ENCODE measurements around the gene MARCO.

DNA sequence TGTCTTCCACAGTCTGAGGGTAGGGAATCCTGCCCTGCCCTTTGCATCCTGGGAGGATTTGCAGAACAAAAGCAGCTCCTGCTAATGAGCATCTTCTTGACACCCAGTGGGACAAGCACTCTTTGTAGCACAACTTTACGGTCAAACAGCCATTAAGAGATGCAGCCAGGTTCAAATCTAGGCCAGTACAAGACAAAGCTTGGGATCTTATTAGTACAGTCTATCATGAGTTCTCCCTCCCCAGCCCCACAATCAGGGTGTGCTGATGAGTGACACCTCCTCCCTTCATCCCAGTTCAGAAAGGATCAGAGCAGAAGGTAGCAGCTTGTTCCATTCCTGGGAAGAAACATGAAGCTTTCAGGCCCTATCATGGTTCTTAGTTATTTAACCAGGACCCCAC is 41.9 kb downstream of the MARCO start:
- no peak for TF ChIP-seq EZH2 (IDR thresholded peaks at IDR 0.05; ENCODE audit: insufficient read depth, low read length)
- TF ChIP-seq, protein P1, sequence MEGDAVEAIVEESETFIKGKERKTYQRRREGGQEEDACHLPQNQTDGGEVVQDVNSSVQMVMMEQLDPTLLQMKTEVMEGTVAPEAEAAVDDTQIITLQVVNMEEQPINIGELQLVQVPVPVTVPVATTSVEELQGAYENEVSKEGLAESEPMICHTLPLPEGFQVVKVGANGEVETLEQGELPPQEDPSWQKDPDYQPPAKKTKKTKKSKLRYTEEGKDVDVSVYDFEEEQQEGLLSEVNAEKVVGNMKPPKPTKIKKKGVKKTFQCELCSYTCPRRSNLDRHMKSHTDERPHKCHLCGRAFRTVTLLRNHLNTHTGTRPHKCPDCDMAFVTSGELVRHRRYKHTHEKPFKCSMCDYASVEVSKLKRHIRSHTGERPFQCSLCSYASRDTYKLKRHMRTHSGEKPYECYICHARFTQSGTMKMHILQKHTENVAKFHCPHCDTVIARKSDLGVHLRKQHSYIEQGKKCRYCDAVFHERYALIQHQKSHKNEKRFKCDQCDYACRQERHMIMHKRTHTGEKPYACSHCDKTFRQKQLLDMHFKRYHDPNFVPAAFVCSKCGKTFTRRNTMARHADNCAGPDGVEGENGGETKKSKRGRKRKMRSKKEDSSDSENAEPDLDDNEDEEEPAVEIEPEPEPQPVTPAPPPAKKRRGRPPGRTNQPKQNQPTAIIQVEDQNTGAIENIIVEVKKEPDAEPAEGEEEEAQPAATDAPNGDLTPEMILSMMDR (IDR thresholded peaks at IDR 0.05; ENCODE audit: insufficient read depth, low read depth, low read length) = no peak

Data from astrocyte (in vitro differentiated cells and primary cell).